ENCODE results near the gene KCNH1. TPM values are rescaled to one million over a fixed set of nuclear protein-coding genes. Genes with fewer than 3 reads are reported as not detected.
"Not testable (repeated sequence)": the region's sequence is repeated elsewhere in the genome, so short reads cannot be mapped to it uniquely, and the experiment has no call there.

The KCNH1 gene
- total RNA-seq, 1 donor from 2014 or later = not detected

- intact Hi-C loops (cut with micrococcal nuclease) = no loop called here
- ChIA-PET POLR2A (no interaction called here), CTCF (no interaction called here)
- Mint-ChIP-seq H3K4me3 (no peak overlapping the region), H3K27me3 (no peaks in the 10 kb centered on the region), H3K9me3 (peaks cover 12% of the 10 kb centered on the region), H3K27ac (no peak overlapping the region), H3K4me1 (no peaks in the 10 kb centered on the region), H3K36me3 (ENCODE audit: low read depth) (no peaks in the 10 kb centered on the region)
- ATAC-seq (ENCODE audit: low read depth) (no peak), DNase-seq (no peak)
- no peak for TF ChIP-seq CTCF (IDR thresholded peaks at IDR 0.05)
Observed at GRCh38 chr1:211066781-211067384, 67.1 kb downstream of the KCNH1 start.

DNA sequence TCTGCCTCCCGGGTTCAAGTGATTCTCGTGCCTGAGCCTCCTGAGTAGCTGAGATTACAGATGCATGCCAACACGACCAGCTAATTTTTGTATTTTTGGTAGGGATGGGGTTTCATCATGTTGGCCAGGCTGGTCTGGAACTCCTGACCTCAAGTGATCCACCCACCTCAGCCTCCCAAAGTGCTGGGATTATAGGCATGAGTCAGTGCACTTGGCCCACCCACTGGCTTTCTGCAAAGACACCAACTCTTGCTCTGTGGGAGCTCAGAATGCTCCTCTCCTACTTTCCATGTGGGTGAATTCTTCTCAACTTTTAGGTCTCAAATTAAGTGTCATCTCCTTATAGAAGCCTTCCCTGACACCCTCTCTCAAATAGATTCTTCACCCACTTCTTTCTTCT, 92.1 kb downstream of the KCNH1 start:
- H3K36me3 Mint-ChIP-seq (ENCODE audit: low read depth); H3K27ac Mint-ChIP-seq; H3K4me3 Mint-ChIP-seq: not testable (repeated sequence)

DNA sequence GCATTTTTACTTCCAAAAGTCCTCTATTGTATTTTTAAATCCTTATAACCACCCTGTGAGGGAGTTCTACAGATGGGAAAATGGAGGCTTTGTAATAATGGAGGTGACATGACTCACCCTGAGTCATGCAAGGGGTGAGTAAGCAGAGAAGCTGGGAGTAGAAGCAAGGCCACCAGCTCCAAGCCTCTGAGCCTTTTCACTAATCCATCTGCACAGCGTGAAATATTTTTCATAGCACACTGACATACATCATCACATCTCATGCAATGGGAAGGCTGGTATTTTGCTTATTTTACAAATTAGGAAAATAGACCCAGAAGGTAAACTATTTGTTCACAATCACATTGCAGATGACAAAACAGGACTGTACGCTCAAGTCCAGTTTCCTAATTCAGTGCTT, 96.9 kb downstream of the KCNH1 start:
- ChIA-PET POLR2A (no interaction called here), CTCF (no interaction called here)
- H3K9me3 Mint-ChIP-seq = no peaks in the 10 kb centered on the region
- DNase-seq = no peak
- no peak overlapping the region for H3K4me3 Mint-ChIP-seq
- no peaks in the 10 kb centered on the region for H3K36me3 Mint-ChIP-seq (ENCODE audit: low read depth)
- TF ChIP-seq CTCF (IDR thresholded peaks at IDR 0.05) = no peak
- H3K4me1 Mint-ChIP-seq = no peaks in the 10 kb centered on the region
- no peaks in the 10 kb centered on the region for H3K27me3 Mint-ChIP-seq
- ATAC-seq (ENCODE audit: low read depth) = no peak
- intact Hi-C loops (cut with micrococcal nuclease) = no loop called here
- H3K27ac Mint-ChIP-seq = no peak overlapping the region

More for the DNA sequence above, 92.1 kb downstream of the KCNH1 start:
- CTCF ChIA-PET; POLR2A ChIA-PET; H3K4me1 Mint-ChIP-seq; H3K9me3 Mint-ChIP-seq; DNase-seq; intact Hi-C loops (cut with micrococcal nuclease); H3K27me3 Mint-ChIP-seq; ATAC-seq (ENCODE audit: low read depth): not testable (repeated sequence)

DNA sequence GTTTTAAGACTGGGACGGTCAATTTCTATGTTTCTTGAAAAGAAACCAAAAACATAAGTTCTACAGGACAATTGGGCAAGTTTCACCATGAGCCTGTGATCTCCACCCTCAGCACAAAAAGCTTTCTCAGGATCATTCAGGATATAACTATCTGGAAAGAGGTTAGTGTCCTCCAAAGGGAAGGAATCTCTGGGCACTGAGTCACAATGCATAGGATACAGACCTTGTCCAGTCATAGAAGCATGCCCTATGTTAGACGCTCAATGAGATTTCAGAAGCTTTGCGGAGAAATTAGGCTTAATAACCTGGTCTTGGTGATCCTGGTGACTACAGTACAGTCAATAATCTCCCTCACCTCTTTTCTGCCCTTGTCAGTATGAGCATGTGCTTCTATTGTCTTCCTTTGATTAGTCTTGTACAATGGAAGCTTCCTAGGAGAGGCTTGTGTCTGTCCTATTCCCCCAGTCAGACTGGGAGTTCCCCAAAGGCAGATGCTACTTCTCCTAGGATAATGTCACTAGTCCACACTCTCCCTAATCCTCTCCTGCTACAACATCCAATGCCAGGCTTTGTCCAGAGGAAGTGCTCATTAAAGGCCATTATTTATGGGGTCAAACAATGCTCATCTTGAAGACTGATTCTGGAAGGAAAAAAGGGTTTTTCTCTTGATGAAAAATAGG, 97.4 kb downstream of the KCNH1 start:
- Mint-ChIP-seq H3K36me3 (ENCODE audit: low read depth) (no peaks in the 10 kb centered on the region), H3K9me3 (no peaks in the 10 kb centered on the region), H3K27me3 (no peaks in the 10 kb centered on the region), H3K4me1 (no peaks in the 10 kb centered on the region), H3K4me3 (no peak overlapping the region), H3K27ac (no peak overlapping the region)
- no peak for ATAC-seq (ENCODE audit: low read depth)
- no peak for DNase-seq
- ChIA-PET POLR2A (no interaction called here), CTCF (no interaction called here)
- intact Hi-C loops (cut with micrococcal nuclease) = no loop called here
- no peak for TF ChIP-seq CTCF (IDR thresholded peaks at IDR 0.05)

- no peak overlapping the region for H3K27ac Mint-ChIP-seq
- H3K36me3 Mint-ChIP-seq (ENCODE audit: low read depth) = no peaks in the 10 kb centered on the region
Observed at GRCh38 chr1:211035821-211036380, 98.0 kb downstream of the KCNH1 start.

More at GRCh38 chr1:211035821-211036380, 98.0 kb downstream of the KCNH1 start:
- Mint-ChIP-seq H3K4me3 (no peak overlapping the region), H3K4me1 (no peaks in the 10 kb centered on the region), H3K27me3 (no peaks in the 10 kb centered on the region), H3K9me3 (no peaks in the 10 kb centered on the region)
- no peak for TF ChIP-seq CTCF (IDR thresholded peaks at IDR 0.05)
- ATAC-seq (ENCODE audit: low read depth) = no peak
- DNase-seq = no peak
- CTCF ChIA-PET = no interaction called here
- POLR2A ChIA-PET = no interaction called here
- intact Hi-C loops (cut with micrococcal nuclease) = no loop called here

Data from activated B cell treated with CpG ODN at 0.5 μM for 24 hours (primary cell).